ENCODE data around the gene ZMYM4.

Gene ZMYM4

GRCh38 chr1:35278886-35279554, 10.5 kb downstream of the ZMYM4 start:
- no peak for DNase-seq

GRCh38 chr1:35279555-35279904, 11.0 kb downstream of the ZMYM4 start:
- DNase-seq, result no peak

GRCh38 chr1:35280006-35280405, 11.5 kb downstream of the ZMYM4 start:
- no peak for DNase-seq

- no peak for DNase-seq
Measured at GRCh38 chr1:35281565-35281964, 13.1 kb downstream of the ZMYM4 start.

- no peak for DNase-seq
Measured at GRCh38 chr1:35282172-35282571, 13.7 kb downstream of the ZMYM4 start.

GRCh38 chr1:35284852-35285251, 16.3 kb downstream of the ZMYM4 start:
- DNase-seq, result no peak

- DNase-seq, result no peak
Measured at GRCh38 chr1:35285771-35286606, 17.5 kb downstream of the ZMYM4 start.

GRCh38 chr1:35287807-35288640, 19.5 kb downstream of the ZMYM4 start:
- peak in 1 of 2 donors; percentile 6 for DNase-seq

GRCh38 chr1:35288761-35289160, 20.3 kb downstream of the ZMYM4 start:
- no peak for DNase-seq

- no peak for DNase-seq
Measured at GRCh38 chr1:35290452-35290851, 21.9 kb downstream of the ZMYM4 start.

- DNase-seq, result no peak
Measured at GRCh38 chr1:35294809-35295208, 26.3 kb downstream of the ZMYM4 start.

GRCh38 chr1:35297886-35298285, 29.4 kb downstream of the ZMYM4 start:
- no peak for DNase-seq

- DNase-seq, result peak in 1 of 2 donors; percentile 76
Measured at GRCh38 chr1:35298464-35298863, 30.0 kb downstream of the ZMYM4 start.

- no peak for DNase-seq
Measured at GRCh38 chr1:35300376-35300775, 31.9 kb downstream of the ZMYM4 start.

- no peak for DNase-seq
Measured at GRCh38 chr1:35301674-35302392, 33.3 kb downstream of the ZMYM4 start.

GRCh38 chr1:35305383-35305782, 36.9 kb downstream of the ZMYM4 start:
- no peak for DNase-seq

GRCh38 chr1:35315649-35316048, 47.1 kb downstream of the ZMYM4 start:
- DNase-seq, result no peak

- DNase-seq, result no peak
Measured at GRCh38 chr1:35316264-35316663, 47.8 kb downstream of the ZMYM4 start.

GRCh38 chr1:35319988-35320713, 51.6 kb downstream of the ZMYM4 start:
- DNase-seq, result no peak

- no peak for DNase-seq
Measured at GRCh38 chr1:35320937-35321336, 52.4 kb downstream of the ZMYM4 start.

GRCh38 chr1:35324486-35324885, 56.0 kb downstream of the ZMYM4 start:
- DNase-seq, result no peak

GRCh38 chr1:35326246-35326866, 57.8 kb downstream of the ZMYM4 start:
- no peak for DNase-seq
